Measurements from ENCODE around the gene FBLIM1.

- TF ChIP-seq POLR2AphosphoS5 (IDR thresholded peaks at IDR 0.05): no peak
- TF ChIP-seq, protein P1, sequence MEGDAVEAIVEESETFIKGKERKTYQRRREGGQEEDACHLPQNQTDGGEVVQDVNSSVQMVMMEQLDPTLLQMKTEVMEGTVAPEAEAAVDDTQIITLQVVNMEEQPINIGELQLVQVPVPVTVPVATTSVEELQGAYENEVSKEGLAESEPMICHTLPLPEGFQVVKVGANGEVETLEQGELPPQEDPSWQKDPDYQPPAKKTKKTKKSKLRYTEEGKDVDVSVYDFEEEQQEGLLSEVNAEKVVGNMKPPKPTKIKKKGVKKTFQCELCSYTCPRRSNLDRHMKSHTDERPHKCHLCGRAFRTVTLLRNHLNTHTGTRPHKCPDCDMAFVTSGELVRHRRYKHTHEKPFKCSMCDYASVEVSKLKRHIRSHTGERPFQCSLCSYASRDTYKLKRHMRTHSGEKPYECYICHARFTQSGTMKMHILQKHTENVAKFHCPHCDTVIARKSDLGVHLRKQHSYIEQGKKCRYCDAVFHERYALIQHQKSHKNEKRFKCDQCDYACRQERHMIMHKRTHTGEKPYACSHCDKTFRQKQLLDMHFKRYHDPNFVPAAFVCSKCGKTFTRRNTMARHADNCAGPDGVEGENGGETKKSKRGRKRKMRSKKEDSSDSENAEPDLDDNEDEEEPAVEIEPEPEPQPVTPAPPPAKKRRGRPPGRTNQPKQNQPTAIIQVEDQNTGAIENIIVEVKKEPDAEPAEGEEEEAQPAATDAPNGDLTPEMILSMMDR (IDR thresholded peaks at IDR 0.05): no peak
Observed at GRCh38 chr1:15796086-15796462, 37.5 kb downstream of the FBLIM1 start.
